Astrocyte (in vitro differentiated cells and primary cell): ENCODE measurements around the gene FTCD. TPM values are rescaled to one million over a fixed set of nuclear protein-coding genes. Genes with fewer than 3 reads are reported as not detected.

Source experiments
- DNase-seq: peaks from one replicate; pipeline ENCODE4 v3.0.0-alpha.2; 2010; ENCODE audit warnings: low read depth
- FAIRE-seq: peaks from 2 replicates; lab custom pipeline; 2011; peaks lifted over from hg19 to GRCh38; lab: Jason Lieb, UNC
- H2AFZ ChIP-seq: 2 replicates; pipeline ENCODE4 v1.6.0; 2012; ENCODE audit warnings: low read depth, low read length, inconsistent platforms
- H3K27ac ChIP-seq: 2 replicates; pipeline ENCODE4 v1.5.1; 2011; ENCODE audit warnings: low read depth, low read length, inconsistent platforms
- H3K27me3 ChIP-seq: 2 replicates; pipeline ENCODE4 v1.6.0; 2011; ENCODE audit warnings: low read length, inconsistent platforms; ENCODE audit not compliant: insufficient read depth
- H3K36me3 ChIP-seq: 2 replicates; pipeline ENCODE4 v1.5.1; 2011; ENCODE audit warnings: low read length, inconsistent platforms; ENCODE audit not compliant: insufficient read depth
- H3K4me1 ChIP-seq: 2 replicates; pipeline ENCODE4 v1.5.1; 2011; ENCODE audit warnings: low read length, inconsistent platforms; ENCODE audit not compliant: insufficient read depth
- H3K4me2 ChIP-seq: 2 replicates; pipeline ENCODE4 v1.6.0; 2012; ENCODE audit warnings: low read length, inconsistent platforms
- H3K4me3 ChIP-seq: 2 replicates; pipeline ENCODE4 v1.5.1; 2011; ENCODE audit warnings: low read depth, mild to moderate bottlenecking, low read length, inconsistent platforms; ENCODE audit not compliant: insufficient read depth
- H3K79me2 ChIP-seq: 2 replicates; pipeline ENCODE4 v1.6.0; 2012; ENCODE audit warnings: mild to moderate bottlenecking, low read length, inconsistent platforms; ENCODE audit not compliant: insufficient read depth
- H3K9ac ChIP-seq: 2 replicates; pipeline ENCODE4 v1.6.0; 2012; ENCODE audit warnings: mild to moderate bottlenecking, low read length, inconsistent platforms
- H3K9me3 ChIP-seq: 2 replicates; pipeline ENCODE4 v1.5.1; 2012; ENCODE audit warnings: low read depth, mild to moderate bottlenecking, low read length, inconsistent platforms; ENCODE audit not compliant: insufficient read depth
- H4K20me1 ChIP-seq: 2 replicates; pipeline ENCODE4 v1.6.0; 2012; ENCODE audit warnings: low read length, inconsistent platforms; ENCODE audit not compliant: insufficient read depth
- H3K27ac Mint-ChIP-seq: one replicate; pipeline ENCODE4 v1.8.0; 2021; ENCODE audit warnings: mild to moderate bottlenecking, mixed read lengths; ENCODE audit not compliant: unreplicated experiment
- H3K27me3 Mint-ChIP-seq: one replicate; pipeline ENCODE4 v1.8.0; 2021; ENCODE audit warnings: low read depth, mixed read lengths; ENCODE audit not compliant: unreplicated experiment
- H3K36me3 Mint-ChIP-seq: one replicate; pipeline ENCODE4 v1.8.0; 2021; ENCODE audit warnings: low read depth, mixed read lengths; ENCODE audit not compliant: unreplicated experiment
- H3K4me1 Mint-ChIP-seq: one replicate; pipeline ENCODE4 v1.8.0; 2021; ENCODE audit warnings: low read depth, mixed read lengths; ENCODE audit not compliant: unreplicated experiment
- H3K4me3 Mint-ChIP-seq: one replicate; pipeline ENCODE4 v1.8.0; 2021; ENCODE audit warnings: mild to moderate bottlenecking, moderate library complexity, mixed read lengths; ENCODE audit not compliant: unreplicated experiment
- H3K9me3 Mint-ChIP-seq: one replicate; pipeline ENCODE4 v1.8.0; 2021; ENCODE audit warnings: mild to moderate bottlenecking, mixed read lengths; ENCODE audit not compliant: unreplicated experiment
- CTCF ChIP-seq: IDR thresholded peaks from 2 replicates; pipeline ENCODE4 v1.5.1; 2011; ENCODE audit warnings: low read depth, mild to moderate bottlenecking, inconsistent platforms, low read length, moderate library complexity; ENCODE audit not compliant: insufficient read depth
- EZH2 ChIP-seq: IDR thresholded peaks from 2 replicates; pipeline ENCODE4 v1.6.1; 2012; ENCODE audit warnings: mild to moderate bottlenecking, low read length, inconsistent platforms; ENCODE audit not compliant: insufficient read depth
- total RNA-seq: library from RNA; stranded (reverse); gene quantifications from 2 replicates; pipeline ENCODE4 v1.2.1, GENCODE V29; 2021

FTCD gene
- total RNA-seq, 1 donor from 2014 or later = 1.9 TPM

GRCh38 chr21:46095814-46096595, 59.4 kb downstream of the FTCD start:
- H3K36me3 Mint-ChIP-seq = no peaks in the 10 kb centered on the region
- H3K27ac Mint-ChIP-seq = no peak overlapping the region
- peaks cover 4% of the 10 kb centered on the region for H3K36me3 ChIP-seq
- H3K27me3 Mint-ChIP-seq = peaks cover 5% of the 10 kb centered on the region
- H3K4me1 Mint-ChIP-seq = peaks cover 2% of the 10 kb centered on the region
- H3K27me3 ChIP-seq = no peaks in the 10 kb centered on the region
- no peak overlapping the region for H3K9ac ChIP-seq
- peaks cover 20% of the 10 kb centered on the region for H4K20me1 ChIP-seq
- DNase-seq (no peak), FAIRE-seq (no peak)
- peak overlapping the region; percentile 80 for H3K4me2 ChIP-seq
- H3K27ac ChIP-seq = no peak overlapping the region
- TF ChIP-seq EZH2 (no peak), CTCF (no peak)
- H3K4me1 ChIP-seq = peaks cover 27% of the 10 kb centered on the region
- H3K4me3 Mint-ChIP-seq = peak overlapping the region; percentile 55
- H3K9me3 ChIP-seq = peaks cover 2% of the 10 kb centered on the region
- H3K79me2 ChIP-seq = peaks cover 40% of the 10 kb centered on the region
- no peak overlapping the region for H3K4me3 ChIP-seq
- peaks cover 6% of the 10 kb centered on the region for H3K9me3 Mint-ChIP-seq
- no peak overlapping the region for H2AFZ ChIP-seq

- no peak overlapping the region for H3K27ac Mint-ChIP-seq
- FAIRE-seq = no peak
- TF ChIP-seq CTCF (no peak), EZH2 (no peak)
Observed at GRCh38 chr21:46095083-46095719, 60.2 kb downstream of the FTCD start.

More at GRCh38 chr21:46095083-46095719, 60.2 kb downstream of the FTCD start:
- Histone ChIP-seq H3K79me2 (peaks cover 32% of the 10 kb centered on the region), H3K4me2 (no peak overlapping the region), H3K36me3 (no peaks in the 10 kb centered on the region), H3K4me3 (no peak overlapping the region), H3K9me3 (peaks cover 3% of the 10 kb centered on the region), H4K20me1 (peaks cover 12% of the 10 kb centered on the region), H2AFZ (no peak overlapping the region), H3K9ac (no peak overlapping the region), H3K27ac (no peak overlapping the region), H3K4me1 (peaks cover 24% of the 10 kb centered on the region), H3K27me3 (no peaks in the 10 kb centered on the region)
- no peak for DNase-seq
- H3K27me3 Mint-ChIP-seq = peaks cover 5% of the 10 kb centered on the region
- H3K4me3 Mint-ChIP-seq = no peak overlapping the region
- no peaks in the 10 kb centered on the region for H3K36me3 Mint-ChIP-seq
- peaks cover 7% of the 10 kb centered on the region for H3K9me3 Mint-ChIP-seq
- no peaks in the 10 kb centered on the region for H3K4me1 Mint-ChIP-seq
